Upper lobe of left lung (tissue), 4 donors: ENCODE data around the gene SART3.

Experiments used
- CTCF ChIP-seq, 6 experiments: fragments of 450-650 bp in 4 of 6; fragments of 200-600 bp in 2 of 6; sonication (generic) in 2 of 6; IDR thresholded peaks; one replicate each; pipeline ENCODE4 v1.5.1; 2016 to 2019; ENCODE audit warnings: antibody characterized with exemption in 6 of 6
- POLR2AphosphoS5 ChIP-seq, 2 donors: sonication (generic); formaldehyde crosslinking; IDR thresholded peaks; one replicate each; pipeline ENCODE4 v1.5.1; 2017; ENCODE audit warnings: antibody characterized with exemption in 2 of 2

GRCh38 chr12:108518101-108518715 is 42.8 kb downstream of the SART3 start:
- TF ChIP-seq CTCF (IDR thresholded peaks at IDR 0.05) (no peak), POLR2AphosphoS5 (IDR thresholded peaks at IDR 0.05) (no peak)
